Stomach smooth muscle (tissue), 2 donors: ENCODE measurements around the gene KLHDC7B.
A peak's percentile ranks its signal among the peaks of the same experiment; 100 is the strongest.

Experiments
- H3K27ac ChIP-seq: one replicate; pipeline ENCODE4 v1.7.0; 2013; ENCODE audit warnings: mild to moderate bottlenecking, low read length, inconsistent platforms
- H3K27me3 ChIP-seq, 2 donors: one replicate each; pipeline ENCODE4 v1.7.0; 2013; ENCODE audit warnings: low read length in 2 of 2; ENCODE audit not compliant: insufficient read depth in 2 of 2, control insufficient read depth in 1 of 2
- H3K36me3 ChIP-seq, 2 donors: one replicate each; pipeline ENCODE4 v1.7.0; 2013; ENCODE audit warnings: low read length in 2 of 2; ENCODE audit not compliant: control insufficient read depth in 2 of 2, insufficient read depth in 2 of 2
- H3K4me1 ChIP-seq: one replicate; pipeline ENCODE4 v1.7.0; 2013; ENCODE audit warnings: low read length; ENCODE audit not compliant: control insufficient read depth, insufficient read depth
- H3K4me3 ChIP-seq, 2 donors: one replicate each; pipeline ENCODE4 v1.7.0; 2013; ENCODE audit warnings: low read length in 2 of 2
- H3K9ac ChIP-seq, 2 donors: one replicate each; pipeline ENCODE4 v1.7.0; 2013; ENCODE audit warnings: low read length in 2 of 2, mild to moderate bottlenecking in 1 of 2
- H3K9me3 ChIP-seq, 2 donors: one replicate each; pipeline ENCODE4 v1.7.0; 2013; ENCODE audit warnings: low read length in 2 of 2; ENCODE audit not compliant: control insufficient read depth in 2 of 2
- donor health status: healthy.
- donor health status: Pancreatic carcinoma.

Gene KLHDC7B

DNA sequence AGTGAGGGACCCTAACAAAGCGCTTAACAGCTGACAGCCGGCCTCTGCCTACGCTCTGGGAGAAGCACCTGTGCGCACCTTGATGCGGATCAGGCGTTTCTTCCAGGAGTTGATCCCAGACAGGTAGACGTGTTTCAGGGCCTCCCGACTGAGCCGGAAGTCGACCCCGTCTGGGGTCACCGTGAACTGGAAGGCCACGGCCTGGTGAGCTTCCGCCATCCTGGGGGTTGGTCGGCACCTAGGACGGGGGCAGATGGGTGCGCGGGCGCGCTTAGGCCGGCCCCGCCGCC lies 31.9 kb downstream of the KLHDC7B start:
- H3K9ac ChIP-seq, result no peak overlapping the region

DNA sequence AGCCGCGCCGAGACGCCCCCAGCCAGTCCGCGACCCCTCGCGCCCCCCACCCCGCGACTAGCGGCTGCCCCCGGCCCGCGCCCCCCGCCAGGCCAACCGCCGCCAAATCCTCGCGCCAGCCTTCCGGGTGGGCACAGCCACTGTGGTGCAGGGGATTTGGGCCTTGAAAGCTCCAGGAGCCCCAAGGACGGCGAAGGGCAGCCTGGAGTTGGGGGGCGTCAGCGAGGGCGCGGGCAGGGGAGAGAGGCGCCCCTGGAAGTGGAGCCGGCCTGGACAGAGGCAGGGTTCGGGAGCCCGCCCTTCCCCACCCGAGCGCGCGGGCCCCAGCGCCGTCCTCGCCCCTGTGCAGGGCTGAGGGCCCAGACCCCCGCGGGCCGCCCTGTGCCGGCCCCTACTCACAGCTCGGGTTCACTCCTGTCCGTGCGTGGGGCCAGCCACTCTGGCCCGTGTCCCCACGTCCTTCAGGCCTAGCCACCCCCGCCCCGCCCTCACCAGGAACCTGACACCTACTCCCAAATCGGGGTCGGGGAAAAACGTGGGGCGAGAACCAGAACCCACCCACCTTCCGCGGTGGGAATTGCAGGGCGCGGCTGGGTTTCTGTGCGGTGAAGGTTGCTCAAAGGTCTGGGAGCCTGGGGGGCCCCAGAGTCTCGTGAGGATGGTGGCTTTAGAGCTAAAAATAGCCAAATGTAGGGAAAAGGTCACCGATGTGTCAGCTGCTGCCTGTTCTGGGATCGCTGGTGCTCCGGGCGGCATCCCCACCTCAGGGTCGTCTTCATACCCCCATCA lies 32.5 kb downstream of the KLHDC7B start, which contains the start of gene CPT1B:
Gene CPT1B, minus strand, starts transcription at position 441 of the 789 bp plus-strand sequence. CDS start 512 bp downstream, outside the sequence.
- peaks cover 5 to 6% of the 10 kb centered on the region in 2 donors for H3K36me3 ChIP-seq
- H3K27me3 ChIP-seq, result peaks cover 8 to 21% of the 10 kb centered on the region in 2 donors
- peak within 1 kb of the TSS in 1 of 2 donors; percentile 38 for H3K9ac ChIP-seq
- H3K4me3 ChIP-seq, result peak within 1 kb of the TSS in 1 of 2 donors; percentile 49
- peak within 1 kb of the TSS; percentile 2 for H3K27ac ChIP-seq
- H3K9me3 ChIP-seq, result no peaks in the 10 kb centered on the region
- peaks cover 32% of the 10 kb centered on the region for H3K4me1 ChIP-seq

More for the DNA sequence above, 31.9 kb downstream of the KLHDC7B start:
- Histone ChIP-seq H3K27me3 (peaks cover 8 to 21% of the 10 kb centered on the region in 2 donors), H3K9me3 (no peaks in the 10 kb centered on the region), H3K27ac (no peak overlapping the region), H3K4me1 (peaks cover 32% of the 10 kb centered on the region), H3K4me3 (peak overlapping the region in 1 of 2 donors; percentile 22), H3K36me3 (peaks cover 5 to 6% of the 10 kb centered on the region in 2 donors)

DNA sequence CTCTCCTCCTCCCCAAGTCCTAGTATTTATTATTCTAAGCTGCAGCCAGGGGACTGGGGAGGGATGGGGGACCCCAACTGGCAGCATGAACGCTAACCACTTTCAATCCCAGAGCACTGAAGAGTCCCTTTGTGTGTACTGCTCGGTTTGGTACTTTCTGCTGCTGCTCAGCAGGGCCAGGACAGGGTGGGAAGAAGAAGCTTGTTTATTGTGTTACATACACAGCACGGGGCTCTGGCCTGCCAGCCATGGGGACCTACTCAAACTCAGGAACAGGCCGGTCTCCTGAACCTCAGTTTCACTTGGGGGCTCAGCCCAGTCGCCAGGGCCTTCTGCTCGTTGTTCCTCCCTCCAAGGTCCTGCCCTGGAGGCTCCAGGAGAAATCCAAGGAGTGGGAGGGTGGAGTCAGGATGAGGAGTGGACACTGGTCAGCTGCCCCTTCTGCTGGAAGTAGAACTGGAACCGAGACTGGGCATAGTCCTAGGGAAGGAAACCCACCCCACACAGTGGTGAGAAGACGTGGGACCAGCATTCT lies 33.1 kb downstream of the KLHDC7B start:
- Histone ChIP-seq H3K27me3 (peaks cover 8 to 21% of the 10 kb centered on the region in 2 donors), H3K9ac (peak overlapping the region in 1 of 2 donors; percentile 38), H3K36me3 (peaks cover 5 to 6% of the 10 kb centered on the region in 2 donors), H3K9me3 (no peaks in the 10 kb centered on the region), H3K27ac (peak overlapping the region; percentile 2), H3K4me3 (peak overlapping the region in 1 of 2 donors; percentile 49), H3K4me1 (peaks cover 37% of the 10 kb centered on the region)

DNA sequence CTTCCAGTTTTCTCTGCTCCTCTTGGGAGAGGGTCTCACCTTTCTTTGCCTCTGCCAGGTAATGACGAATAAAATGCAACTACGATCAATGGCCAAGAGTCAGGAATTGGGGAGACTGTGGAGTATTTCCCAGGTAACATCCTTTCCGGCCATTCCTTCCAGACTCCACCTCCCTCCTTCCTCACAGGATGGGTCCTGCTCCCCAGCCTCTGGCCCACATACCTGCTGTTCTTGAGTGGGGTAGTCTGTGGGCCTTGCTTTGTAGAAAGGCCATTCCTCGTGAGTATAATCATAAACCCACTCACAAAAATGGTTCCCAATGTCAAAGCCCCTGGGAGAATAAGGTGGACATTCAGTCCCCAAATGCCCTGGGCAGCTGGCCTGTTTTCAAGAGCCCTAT lies 34.1 kb downstream of the KLHDC7B start:
- H3K36me3 ChIP-seq, result peaks cover 5 to 6% of the 10 kb centered on the region in 2 donors
- H3K9me3 ChIP-seq, result no peaks in the 10 kb centered on the region
- H3K4me1 ChIP-seq, result peaks cover 39% of the 10 kb centered on the region
- H3K4me3 ChIP-seq, result no peak overlapping the region
- H3K27ac ChIP-seq, result no peak overlapping the region
- H3K9ac ChIP-seq, result no peak overlapping the region
- H3K27me3 ChIP-seq, result peaks cover 8 to 21% of the 10 kb centered on the region in 2 donors

DNA sequence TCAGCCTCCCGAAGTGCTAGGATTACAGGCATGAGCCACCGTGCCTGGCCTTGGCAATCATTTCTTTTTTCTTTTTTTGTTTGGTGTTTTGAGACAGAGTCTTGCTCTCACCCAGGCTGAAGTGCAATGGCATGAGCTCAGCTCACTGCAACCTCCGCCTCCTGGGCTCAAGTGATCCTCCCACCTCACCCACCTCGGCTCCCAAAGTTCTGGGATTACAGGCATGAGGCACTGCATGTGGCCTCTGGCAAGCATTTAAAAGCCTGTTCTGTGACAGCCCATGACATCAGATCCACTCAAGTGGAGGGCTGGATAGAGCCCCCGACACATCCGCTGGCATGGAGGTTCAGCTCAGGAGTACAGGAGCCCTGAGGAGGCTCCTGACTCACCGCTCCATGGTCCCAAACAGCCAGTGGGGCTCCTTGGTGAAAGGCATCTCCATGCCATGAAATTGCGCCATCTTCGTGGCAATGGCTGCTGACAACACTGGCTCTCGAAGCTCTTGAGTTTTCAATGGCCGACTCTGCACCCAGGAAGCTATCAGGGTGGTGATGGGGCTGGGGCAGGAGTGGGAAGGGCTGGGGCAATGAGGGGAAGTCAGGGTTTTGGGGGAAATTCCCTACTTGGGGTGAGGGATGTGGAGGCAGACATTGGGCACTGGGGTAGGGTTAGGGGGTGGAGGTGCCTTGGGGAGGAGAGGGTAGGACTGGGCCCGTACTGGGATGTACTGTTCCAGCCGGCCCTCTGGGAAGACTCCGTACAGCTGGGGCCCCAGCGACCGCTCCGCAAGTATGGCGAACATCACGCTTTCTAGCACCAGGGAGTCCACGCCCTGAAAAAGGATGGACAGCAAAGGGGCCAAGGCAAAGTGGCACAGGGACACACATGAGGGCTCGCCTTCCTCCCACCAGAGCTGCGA lies 35.6 kb downstream of the KLHDC7B start:
- peaks cover 8 to 18% of the 10 kb centered on the region in 2 donors for H3K27me3 ChIP-seq

DNA sequence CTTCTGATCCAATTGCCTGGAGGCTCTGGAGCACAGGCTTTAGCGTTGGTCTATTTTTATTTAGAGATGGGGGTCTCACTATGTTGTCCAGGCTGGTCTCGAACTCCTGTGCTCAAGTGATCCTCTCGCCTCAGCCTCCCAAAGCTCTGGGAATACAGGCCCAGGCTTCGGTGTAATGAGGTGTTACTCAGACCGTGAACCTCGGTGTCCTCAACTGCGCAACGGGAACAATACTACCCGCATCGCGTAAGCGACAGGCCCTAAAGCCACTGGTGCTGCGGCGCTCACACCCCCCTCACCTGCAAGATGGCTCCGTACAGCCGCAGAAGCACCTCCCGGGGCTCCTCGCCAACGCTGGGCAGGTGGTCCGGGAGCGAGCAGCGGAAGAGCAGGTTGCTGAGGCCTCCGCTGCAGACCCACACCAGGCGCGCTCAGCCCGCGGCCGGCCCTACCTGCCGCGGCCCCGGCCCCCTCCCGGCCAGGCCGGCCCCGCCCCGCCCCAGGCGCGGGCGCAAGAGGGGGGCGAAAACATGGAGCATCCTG lies 36.3 kb downstream of the KLHDC7B start:
- H3K9ac ChIP-seq, result peak overlapping the region; percentile 93 to 95
- H3K4me3 ChIP-seq, result peak overlapping the region; percentile 77 to 87
- no peaks in the 10 kb centered on the region for H3K9me3 ChIP-seq
- H3K36me3 ChIP-seq, result peaks cover 5 to 6% of the 10 kb centered on the region in 2 donors
- peak overlapping the region; percentile 93 for H3K27ac ChIP-seq
- H3K4me1 ChIP-seq, result peaks cover 39% of the 10 kb centered on the region
- H3K27me3 ChIP-seq, result peaks cover 7 to 14% of the 10 kb centered on the region in 2 donors

More for the DNA sequence above, 35.6 kb downstream of the KLHDC7B start:
- Histone ChIP-seq H3K9ac (peak overlapping the region; percentile 90 to 95), H3K9me3 (no peaks in the 10 kb centered on the region), H3K4me3 (peak overlapping the region; percentile 77 to 87), H3K36me3 (peaks cover 5 to 6% of the 10 kb centered on the region in 2 donors), H3K4me1 (peaks cover 39% of the 10 kb centered on the region), H3K27ac (no peak overlapping the region)

DNA sequence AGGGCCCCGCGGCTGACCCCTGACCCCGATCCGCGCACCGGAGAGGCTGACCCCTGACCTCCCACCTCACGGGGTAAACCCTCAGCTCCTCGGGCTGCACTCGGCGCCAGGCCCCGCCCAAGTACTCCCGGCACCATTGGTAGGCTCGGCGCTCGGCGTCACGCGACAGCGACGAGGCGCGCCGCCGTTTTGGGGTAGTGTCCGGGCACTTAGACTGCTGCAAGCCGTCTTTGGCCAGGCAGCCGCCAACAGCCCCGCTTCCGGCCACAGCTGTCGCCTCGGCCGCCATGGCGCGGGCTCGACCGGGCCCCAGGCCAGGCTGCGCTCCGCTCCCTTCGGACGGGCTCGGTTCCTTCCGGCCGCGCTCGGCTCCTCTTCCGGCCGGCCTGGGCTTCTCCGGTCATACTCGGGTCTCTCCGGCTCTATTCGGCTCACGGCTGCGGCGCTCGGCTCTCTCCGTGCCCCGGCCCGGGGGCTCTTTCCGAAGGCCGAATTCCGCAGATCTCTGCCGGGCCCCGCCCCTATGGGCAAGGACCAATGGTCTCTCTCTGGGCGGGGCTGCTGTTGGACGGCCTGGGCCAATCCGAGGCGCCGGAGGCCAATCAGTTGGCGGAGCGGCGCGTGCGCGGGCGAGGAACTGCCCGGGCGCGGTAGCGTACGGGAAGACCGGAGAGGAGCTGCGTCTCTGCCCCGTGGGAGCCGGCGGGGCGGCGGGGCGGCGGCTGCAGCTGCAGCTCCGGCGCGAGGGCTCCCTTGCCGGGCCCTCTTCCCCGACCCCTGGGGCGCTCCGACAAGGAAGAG lies 37.0 kb downstream of the KLHDC7B start, which contains the start of gene CHKB:
Gene CHKB, minus strand, starts transcription at position 357 of the 801 bp plus-strand sequence. Its CDS starts 68 bp downstream, at position 289.
- peak within 1 kb of the TSS; percentile 93 to 95 for H3K9ac ChIP-seq
- H3K36me3 ChIP-seq, result peaks cover 5 to 6% of the 10 kb centered on the region in 2 donors
- H3K9me3 ChIP-seq, result no peaks in the 10 kb centered on the region
- peaks cover 35% of the 10 kb centered on the region for H3K4me1 ChIP-seq
- H3K27ac ChIP-seq, result peak within 1 kb of the TSS; percentile 93
- H3K4me3 ChIP-seq, result peak within 1 kb of the TSS; percentile 86 to 87
- H3K27me3 ChIP-seq, result peaks cover under 1 to 8% of the 10 kb centered on the region in 2 donors

DNA sequence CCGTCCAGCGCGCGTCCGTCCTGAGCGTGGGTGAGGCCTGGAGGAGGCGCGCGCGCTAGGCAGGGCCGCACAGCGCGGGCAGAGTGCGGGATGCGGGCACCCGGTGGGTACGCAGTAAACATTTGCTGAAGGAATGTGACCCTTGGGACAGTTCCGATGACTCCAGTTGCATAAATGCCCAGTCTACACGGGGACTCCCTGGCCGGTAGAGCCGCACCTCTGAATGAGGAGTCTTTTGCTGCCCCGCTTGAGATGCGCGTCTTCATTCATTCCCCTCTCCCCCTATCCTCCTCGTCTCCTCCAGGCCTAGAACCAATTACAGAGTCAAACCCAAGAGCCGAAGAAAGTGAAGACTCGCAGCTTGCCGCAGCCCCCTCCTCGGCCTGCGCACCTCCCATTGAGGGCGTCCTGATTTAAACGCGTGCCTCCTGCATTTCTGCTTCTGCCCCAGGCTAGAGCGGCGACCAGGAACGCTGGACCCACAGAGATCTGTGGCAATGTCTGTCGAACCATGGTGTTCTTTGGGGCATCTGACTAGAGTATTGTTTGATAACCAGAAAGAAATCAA lies 37.7 kb downstream of the KLHDC7B start:
- peaks cover 0 to 4% of the 10 kb centered on the region in 2 donors for H3K27me3 ChIP-seq
- no peaks in the 10 kb centered on the region for H3K9me3 ChIP-seq
- H3K9ac ChIP-seq, result peak overlapping the region; percentile 80 to 90
- peak overlapping the region; percentile 93 for H3K27ac ChIP-seq
- H3K4me3 ChIP-seq, result peak overlapping the region; percentile 86 to 87
- peaks cover 5 to 6% of the 10 kb centered on the region in 2 donors for H3K36me3 ChIP-seq
- peaks cover 28% of the 10 kb centered on the region for H3K4me1 ChIP-seq
